Activated naive CD8-positive, alpha-beta T cell (primary cell): ENCODE measurements around the gene DYDC2.

ENCODE experiments used
- H3K27ac Mint-ChIP-seq: one replicate; pipeline ENCODE4 v1.8.0; 2021; ENCODE audit warnings: mixed read lengths
- H3K27me3 Mint-ChIP-seq: one replicate; pipeline ENCODE4 v1.8.0; 2021; ENCODE audit warnings: mixed read lengths
- H3K36me3 Mint-ChIP-seq: one replicate; pipeline ENCODE4 v1.8.0; 2021; ENCODE audit warnings: mixed read lengths
- H3K4me1 Mint-ChIP-seq: one replicate; pipeline ENCODE4 v1.8.0; 2021; ENCODE audit warnings: low read depth, mixed read lengths
- H3K4me3 Mint-ChIP-seq: one replicate; pipeline ENCODE4 v1.8.0; 2021; ENCODE audit warnings: mild to moderate bottlenecking, mixed read lengths
- H3K9me3 Mint-ChIP-seq: one replicate; pipeline ENCODE4 v1.8.0; 2021; ENCODE audit warnings: low read depth, mixed read lengths

The DYDC2 gene

GRCh38 chr10:80356563-80356988 is at the start of gene DYDC2, which contains the start of gene DYDC1:
Gene DYDC2, plus strand, starts transcription at chr10:80356781. Its CDS starts 5,663 bp downstream, at chr10:80362444.
Gene DYDC1, minus strand, starts transcription at chr10:80356755. Its CDS starts 4,154 bp downstream, at chr10:80352601.
- peak within 1 kb of the TSS; percentile 81 for H3K4me3 Mint-ChIP-seq

GRCh38 chr10:80313523-80313922 is 43.1 kb upstream of the DYDC2 start:
- Mint-ChIP-seq H3K36me3 (no peaks in the 10 kb centered on the region), H3K27ac (no peak overlapping the region), H3K4me3 (no peak overlapping the region), H3K27me3 (peaks cover 2% of the 10 kb centered on the region), H3K4me1 (no peaks in the 10 kb centered on the region), H3K9me3 (no peaks in the 10 kb centered on the region)

More at GRCh38 chr10:80356563-80356988, at the start of gene DYDC2, which contains the start of gene DYDC1:
- Mint-ChIP-seq H3K9me3 (no peaks in the 10 kb centered on the region), H3K36me3 (no peaks in the 10 kb centered on the region), H3K27ac (no peak within 1 kb of the TSS), H3K4me1 (peaks cover 7% of the 10 kb centered on the region), H3K27me3 (peaks cover 24% of the 10 kb centered on the region)

GRCh38 chr10:80315391-80315790 is 41.2 kb upstream of the DYDC2 start:
- peaks cover 1% of the 10 kb centered on the region for H3K27me3 Mint-ChIP-seq
- H3K9me3 Mint-ChIP-seq, result no peaks in the 10 kb centered on the region
- no peak overlapping the region for H3K4me3 Mint-ChIP-seq
- H3K36me3 Mint-ChIP-seq, result no peaks in the 10 kb centered on the region
- H3K4me1 Mint-ChIP-seq, result no peaks in the 10 kb centered on the region
- no peak overlapping the region for H3K27ac Mint-ChIP-seq

- Mint-ChIP-seq H3K27ac (no peak overlapping the region), H3K36me3 (no peaks in the 10 kb centered on the region), H3K4me3 (no peak overlapping the region), H3K27me3 (peaks cover 1% of the 10 kb centered on the region), H3K4me1 (no peaks in the 10 kb centered on the region), H3K9me3 (no peaks in the 10 kb centered on the region)
Observed at GRCh38 chr10:80318742-80319141, 37.8 kb upstream of the DYDC2 start.

- H3K27ac Mint-ChIP-seq, result no peak overlapping the region
Observed at GRCh38 chr10:80319318-80319717, 37.3 kb upstream of the DYDC2 start.

GRCh38 chr10:80319725-80320290 is 36.8 kb upstream of the DYDC2 start:
- Mint-ChIP-seq H3K36me3 (no peaks in the 10 kb centered on the region), H3K27ac (no peak overlapping the region), H3K4me3 (no peak overlapping the region), H3K27me3 (peaks cover 1% of the 10 kb centered on the region), H3K4me1 (no peaks in the 10 kb centered on the region), H3K9me3 (no peaks in the 10 kb centered on the region)

More at GRCh38 chr10:80319318-80319717, 37.3 kb upstream of the DYDC2 start:
- no peaks in the 10 kb centered on the region for H3K36me3 Mint-ChIP-seq
- H3K4me1 Mint-ChIP-seq, result no peaks in the 10 kb centered on the region
- peaks cover 1% of the 10 kb centered on the region for H3K27me3 Mint-ChIP-seq
- no peaks in the 10 kb centered on the region for H3K9me3 Mint-ChIP-seq
- no peak overlapping the region for H3K4me3 Mint-ChIP-seq

GRCh38 chr10:80320377-80320776 is 36.2 kb upstream of the DYDC2 start:
- Mint-ChIP-seq H3K27me3 (peaks cover 1% of the 10 kb centered on the region), H3K36me3 (no peaks in the 10 kb centered on the region), H3K4me3 (no peak overlapping the region), H3K4me1 (no peaks in the 10 kb centered on the region), H3K9me3 (no peaks in the 10 kb centered on the region), H3K27ac (no peak overlapping the region)

- peaks cover 1% of the 10 kb centered on the region for H3K27me3 Mint-ChIP-seq
- H3K4me1 Mint-ChIP-seq, result no peaks in the 10 kb centered on the region
- H3K9me3 Mint-ChIP-seq, result no peaks in the 10 kb centered on the region
- H3K4me3 Mint-ChIP-seq, result no peak overlapping the region
- no peak overlapping the region for H3K27ac Mint-ChIP-seq
- no peaks in the 10 kb centered on the region for H3K36me3 Mint-ChIP-seq
Observed at GRCh38 chr10:80321183-80321582, 35.4 kb upstream of the DYDC2 start.

GRCh38 chr10:80322158-80322557 is 34.4 kb upstream of the DYDC2 start:
- no peaks in the 10 kb centered on the region for H3K36me3 Mint-ChIP-seq
- peaks cover 4% of the 10 kb centered on the region for H3K27me3 Mint-ChIP-seq
- H3K4me3 Mint-ChIP-seq, result no peak overlapping the region
- no peaks in the 10 kb centered on the region for H3K9me3 Mint-ChIP-seq
- H3K27ac Mint-ChIP-seq, result no peak overlapping the region
- no peaks in the 10 kb centered on the region for H3K4me1 Mint-ChIP-seq

GRCh38 chr10:80322711-80323110 is 33.9 kb upstream of the DYDC2 start:
- Mint-ChIP-seq H3K9me3 (no peaks in the 10 kb centered on the region), H3K4me1 (no peaks in the 10 kb centered on the region), H3K36me3 (no peaks in the 10 kb centered on the region), H3K4me3 (no peak overlapping the region), H3K27me3 (peaks cover 4% of the 10 kb centered on the region), H3K27ac (no peak overlapping the region)

- H3K36me3 Mint-ChIP-seq, result no peaks in the 10 kb centered on the region
- H3K4me1 Mint-ChIP-seq, result no peaks in the 10 kb centered on the region
- no peaks in the 10 kb centered on the region for H3K9me3 Mint-ChIP-seq
- H3K4me3 Mint-ChIP-seq, result no peak overlapping the region
- peaks cover 4% of the 10 kb centered on the region for H3K27me3 Mint-ChIP-seq
- H3K27ac Mint-ChIP-seq, result no peak overlapping the region
Observed at GRCh38 chr10:80323311-80323710, 33.3 kb upstream of the DYDC2 start.

GRCh38 chr10:80324086-80324485 is 32.5 kb upstream of the DYDC2 start:
- no peak overlapping the region for H3K27ac Mint-ChIP-seq
- no peaks in the 10 kb centered on the region for H3K4me1 Mint-ChIP-seq
- H3K9me3 Mint-ChIP-seq, result no peaks in the 10 kb centered on the region
- no peaks in the 10 kb centered on the region for H3K36me3 Mint-ChIP-seq
- no peak overlapping the region for H3K4me3 Mint-ChIP-seq
- H3K27me3 Mint-ChIP-seq, result peaks cover 4% of the 10 kb centered on the region

- Mint-ChIP-seq H3K27me3 (peaks cover 4% of the 10 kb centered on the region), H3K9me3 (no peaks in the 10 kb centered on the region), H3K4me1 (no peaks in the 10 kb centered on the region), H3K36me3 (no peaks in the 10 kb centered on the region), H3K4me3 (no peak overlapping the region), H3K27ac (no peak overlapping the region)
Observed at GRCh38 chr10:80324891-80325364, 31.7 kb upstream of the DYDC2 start.

GRCh38 chr10:80333983-80334382 is 22.6 kb upstream of the DYDC2 start:
- Mint-ChIP-seq H3K4me3 (no peak overlapping the region), H3K4me1 (no peaks in the 10 kb centered on the region), H3K27ac (no peak overlapping the region), H3K36me3 (no peaks in the 10 kb centered on the region), H3K27me3 (no peaks in the 10 kb centered on the region), H3K9me3 (no peaks in the 10 kb centered on the region)

GRCh38 chr10:80344276-80344675 is 12.3 kb upstream of the DYDC2 start:
- Mint-ChIP-seq H3K9me3 (no peaks in the 10 kb centered on the region), H3K4me3 (no peak overlapping the region)

GRCh38 chr10:80344912-80345311 is 11.7 kb upstream of the DYDC2 start:
- Mint-ChIP-seq H3K4me1 (no peaks in the 10 kb centered on the region), H3K27me3 (peaks cover 2% of the 10 kb centered on the region), H3K27ac (no peak overlapping the region), H3K36me3 (no peaks in the 10 kb centered on the region), H3K4me3 (no peak overlapping the region), H3K9me3 (no peaks in the 10 kb centered on the region)

More at GRCh38 chr10:80344276-80344675, 12.3 kb upstream of the DYDC2 start:
- Mint-ChIP-seq H3K36me3 (no peaks in the 10 kb centered on the region), H3K4me1 (no peaks in the 10 kb centered on the region), H3K27ac (no peak overlapping the region), H3K27me3 (peaks cover 2% of the 10 kb centered on the region)
